NCI-H1417 (cell line): ENCODE data around the gene RSRC1.
"Not testable (repeated sequence)": the region's sequence is repeated elsewhere in the genome, so short reads cannot be mapped to it uniquely, and the experiment has no call there.

Source experiments
- DNase-seq, 3 experiments: peaks; one replicate each; lab custom pipeline; 2025; lab: John Stamatoyannopoulos, UW

Gene RSRC1

GRCh38 chr3:158109804-158110657, at the start of gene RSRC1:
Gene RSRC1 (plus strand): TSS chr3:158110089. CDS start chr3:158122105, 12,016 bp downstream.
- DNase-seq = peak; percentile 88 to 99 (median 98)

DNA sequence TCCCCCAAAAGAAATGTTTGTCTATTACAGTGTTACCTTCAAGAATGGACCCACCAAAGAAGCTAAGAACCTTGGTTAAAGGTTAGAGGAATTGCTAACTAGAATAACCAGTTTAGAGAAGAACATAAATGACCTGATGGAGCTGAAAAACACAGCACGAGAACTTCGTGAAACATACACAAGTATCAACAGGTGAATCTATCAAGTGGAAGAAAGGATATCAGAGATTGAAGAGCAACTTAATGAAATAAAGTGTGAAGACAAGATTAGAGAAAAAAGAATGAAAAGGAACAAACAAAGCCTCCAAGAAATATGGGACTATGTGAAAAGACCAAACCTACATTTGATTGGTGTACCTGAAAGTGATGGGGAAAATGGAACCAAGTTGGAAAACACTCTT, 44.3 kb upstream of the RSRC1 start:
- not testable (repeated sequence) for DNase-seq

DNA sequence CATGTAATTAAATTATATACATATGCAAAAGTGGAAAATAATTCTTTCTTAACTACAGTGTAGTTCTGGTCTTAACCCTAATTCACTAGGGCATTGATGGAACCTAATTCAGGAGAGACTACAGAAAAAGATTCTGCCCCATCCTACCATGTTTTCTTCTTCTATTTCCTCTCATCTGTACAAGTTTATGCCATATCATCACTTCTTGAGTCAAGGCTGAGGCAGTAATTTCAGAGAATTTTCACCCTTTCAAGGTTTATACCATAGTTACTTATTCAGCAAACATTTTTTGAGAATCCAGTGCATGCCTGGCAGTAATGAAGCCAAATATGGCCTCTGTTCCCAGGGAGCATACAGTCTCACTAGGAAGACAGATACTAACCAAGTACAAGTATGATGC, 37.1 kb upstream of the RSRC1 start:
- DNase-seq = no peak

GRCh38 chr3:158074591-158074990, 35.3 kb upstream of the RSRC1 start:
- DNase-seq = no peak

DNA sequence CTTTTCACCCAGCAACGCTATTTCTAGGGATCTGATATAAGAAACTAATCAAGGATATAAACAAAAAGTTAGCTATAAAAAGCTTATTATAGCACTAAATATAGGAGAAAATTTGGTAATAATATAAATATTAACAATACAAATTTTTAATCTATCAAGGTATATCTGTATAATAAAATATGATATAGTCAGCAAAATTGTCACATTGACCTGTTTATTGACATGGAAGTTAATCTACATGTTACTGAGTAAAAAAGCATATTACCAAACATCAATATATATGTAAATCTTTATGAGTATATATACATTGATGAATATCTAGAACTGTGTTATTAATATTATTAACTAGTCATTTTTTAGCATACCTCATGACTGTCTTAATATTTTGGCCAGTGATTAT, 30.3 kb upstream of the RSRC1 start:
- DNase-seq = no peak

- no peak for DNase-seq
Measured at GRCh38 chr3:158084651-158085050, 25.2 kb upstream of the RSRC1 start.

DNA sequence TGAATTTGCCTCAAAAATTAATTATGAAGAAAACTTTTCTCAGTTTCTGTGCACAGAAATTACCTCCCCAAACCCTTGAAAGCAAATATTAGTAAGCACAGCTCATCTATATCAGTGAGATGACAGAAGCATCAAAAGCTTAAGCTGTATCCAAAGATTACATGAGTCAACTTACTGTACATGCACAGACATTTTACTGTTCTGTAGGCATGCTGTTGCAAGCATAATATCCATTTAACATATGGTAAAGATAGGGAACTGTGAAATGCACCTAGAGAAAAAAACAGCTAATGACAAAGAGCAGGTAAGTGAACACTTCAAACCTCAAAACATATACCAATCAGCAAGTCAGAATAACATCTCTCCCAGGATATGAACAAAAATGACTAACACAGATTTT, 24.5 kb upstream of the RSRC1 start:
- DNase-seq = no peak

GRCh38 chr3:158085931-158086330, 24.0 kb upstream of the RSRC1 start:
- no peak for DNase-seq

DNA sequence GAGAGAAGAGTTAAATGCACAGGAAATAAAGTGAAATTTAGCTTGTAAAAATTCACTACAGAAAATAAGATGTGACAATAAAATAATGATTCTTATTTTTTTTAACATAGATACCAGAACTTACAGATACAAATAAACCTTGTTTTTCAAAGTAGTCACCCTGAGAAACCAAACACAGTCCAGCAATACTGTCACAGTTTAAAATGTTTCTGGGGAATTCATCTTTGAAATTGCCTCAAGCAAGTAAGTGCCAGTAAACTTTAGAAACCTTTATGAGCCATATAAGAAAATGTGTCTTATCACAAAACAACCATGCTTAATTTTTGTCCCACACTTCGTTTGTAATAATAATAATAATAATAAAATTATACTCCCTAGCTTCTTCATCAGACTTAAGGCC, 23.5 kb upstream of the RSRC1 start:
- no peak for DNase-seq

DNA sequence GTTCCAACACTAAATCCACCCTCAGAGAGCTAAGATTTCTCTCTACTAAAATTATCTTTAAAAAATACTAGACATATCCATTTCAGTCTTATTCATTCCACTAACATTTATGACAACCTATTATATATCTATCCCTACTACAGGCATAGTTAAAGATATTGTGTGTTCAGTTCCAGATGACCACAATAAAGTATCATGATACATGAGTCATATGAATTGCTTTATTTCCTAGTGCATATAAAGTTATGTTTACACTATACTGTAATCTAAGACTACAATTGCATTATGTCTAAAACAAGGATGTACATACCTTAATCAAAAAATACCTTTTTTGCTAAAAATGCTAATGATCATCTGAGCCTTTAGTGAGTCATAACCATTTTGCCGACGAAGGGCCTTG, 23.1 kb upstream of the RSRC1 start:
- no peak for DNase-seq

- DNase-seq = no peak
Measured at GRCh38 chr3:158091531-158091930, 18.4 kb upstream of the RSRC1 start.

DNA sequence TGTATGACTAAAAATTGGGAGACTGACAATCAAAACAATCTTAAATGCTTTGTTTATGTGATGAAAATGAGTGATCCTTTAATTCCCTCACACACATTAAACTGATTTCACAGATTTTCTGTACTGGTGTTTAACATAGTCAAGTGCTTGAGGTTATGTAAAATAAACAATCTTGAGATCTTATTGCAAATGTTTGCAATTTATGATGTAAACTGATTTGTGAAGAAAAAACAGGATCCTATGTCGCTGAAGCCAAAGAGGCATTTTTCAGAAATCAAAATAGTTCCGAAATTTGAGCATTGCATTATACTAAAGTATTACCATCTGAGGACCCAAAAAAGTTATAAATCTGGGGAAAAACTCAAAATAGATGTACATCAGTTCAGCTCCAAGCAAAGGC, 16.4 kb upstream of the RSRC1 start:
- DNase-seq = no peak

- DNase-seq = no peak
Measured at GRCh38 chr3:158094235-158095110, 15.4 kb upstream of the RSRC1 start.

DNA sequence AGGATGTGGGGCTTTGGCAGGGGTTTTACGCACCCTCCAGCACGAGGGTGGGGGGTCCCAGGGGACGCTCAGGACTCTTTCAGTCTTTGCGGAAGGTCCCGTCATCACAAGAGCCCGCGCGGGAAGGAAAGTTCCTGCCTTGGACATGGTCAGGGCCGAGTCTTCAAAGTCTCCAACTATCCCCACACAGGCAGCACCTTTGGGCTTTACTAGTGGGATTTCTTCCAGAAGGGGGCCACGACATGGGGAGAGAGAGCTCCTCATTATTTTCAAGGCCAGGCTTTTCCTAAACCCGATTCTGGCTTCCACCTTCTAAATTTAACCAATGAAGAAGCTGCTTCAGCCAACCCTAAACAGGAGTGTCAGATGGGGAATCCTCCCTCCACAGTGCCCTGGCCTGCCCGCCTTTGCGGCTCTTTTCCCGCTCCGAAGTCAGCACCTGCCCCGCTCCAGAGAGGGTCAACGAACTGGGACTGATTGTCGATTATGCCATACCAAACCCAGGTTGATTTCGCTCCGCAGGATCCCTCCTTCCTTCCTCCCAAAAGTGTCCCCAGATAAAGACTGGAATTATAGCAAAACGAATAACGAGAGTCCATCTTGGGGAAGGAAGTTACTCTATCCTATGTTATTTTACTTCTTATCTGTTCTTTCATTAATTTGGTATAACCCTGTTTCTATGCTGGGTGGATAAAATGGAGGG, 14.6 kb upstream of the RSRC1 start:
- DNase-seq = no peak

DNA sequence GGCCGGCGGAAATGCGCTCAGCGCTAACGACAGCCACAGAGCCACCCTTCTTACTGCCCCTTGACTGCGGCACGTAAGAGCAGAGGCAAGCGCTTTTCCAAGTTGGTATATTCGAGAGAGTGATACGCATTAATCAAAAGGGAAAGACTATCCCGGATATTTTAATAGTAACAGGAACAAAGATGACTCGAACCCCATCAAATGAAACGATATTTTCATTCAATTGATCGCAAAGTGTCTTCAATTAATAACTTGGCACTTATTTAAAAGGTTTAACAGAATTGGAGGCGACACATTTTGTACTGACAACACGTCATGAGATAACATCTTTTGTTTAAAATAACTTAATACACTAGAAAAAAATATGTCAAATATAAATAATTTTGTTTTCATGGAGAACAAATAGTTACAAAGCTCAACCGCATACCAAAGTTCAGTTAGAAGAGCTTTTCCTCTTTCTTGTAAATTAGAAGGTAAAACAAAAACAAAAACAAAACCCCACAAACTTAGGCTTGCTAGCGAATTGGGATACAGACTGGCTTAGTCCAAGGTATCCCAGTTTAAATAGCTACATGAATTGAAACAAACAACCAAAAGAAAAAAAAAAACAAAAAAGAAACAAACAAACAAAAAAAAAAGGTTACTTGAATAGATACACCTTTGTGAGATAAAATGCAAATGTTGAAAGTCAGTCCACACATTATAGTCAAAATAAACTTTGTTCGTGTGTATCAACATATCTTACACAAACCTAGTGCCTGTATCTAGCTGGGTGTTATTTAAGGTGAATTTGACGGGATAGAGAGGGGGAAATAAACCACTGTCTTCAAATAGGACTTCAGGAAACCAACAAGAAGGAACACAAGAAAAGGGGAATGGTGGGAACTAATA, 13.8 kb upstream of the RSRC1 start:
- DNase-seq = no peak

GRCh38 chr3:158097081-158097592, 12.8 kb upstream of the RSRC1 start:
- no peak for DNase-seq

DNA sequence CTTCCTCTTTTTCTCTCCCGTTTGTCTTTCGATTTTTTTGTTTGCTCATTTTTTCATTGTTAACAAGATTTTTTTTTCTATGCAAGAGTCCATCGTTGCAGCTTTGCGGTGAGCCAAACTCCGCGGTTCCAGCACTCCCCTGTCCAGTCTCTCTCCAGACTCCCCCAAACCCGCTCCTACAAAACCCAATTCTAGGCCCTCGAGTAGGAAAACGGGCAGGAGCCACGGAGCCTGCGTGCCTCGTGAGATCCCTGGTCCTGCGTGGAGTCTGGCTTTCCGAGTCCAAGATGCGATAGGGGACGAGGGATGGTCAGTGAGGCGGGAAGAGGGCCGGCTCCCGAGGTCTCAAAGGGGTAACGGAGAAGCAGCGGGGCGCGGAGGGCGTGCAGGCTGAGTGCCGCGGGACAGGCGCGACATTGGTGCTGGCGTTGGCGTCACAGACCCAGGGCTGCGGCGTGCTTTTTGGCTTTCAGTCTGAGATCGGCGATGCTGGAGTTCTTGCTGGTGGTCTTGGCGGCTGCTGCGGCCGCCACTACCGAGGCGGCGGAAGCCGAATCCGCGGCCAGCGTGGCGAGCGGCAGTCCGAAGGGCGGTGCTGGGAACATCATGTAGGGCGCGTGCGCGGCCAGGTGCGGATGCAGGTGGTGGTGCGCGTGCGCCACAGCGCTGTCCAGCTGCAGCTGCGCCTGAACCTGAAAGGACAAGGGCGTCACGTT, 12.1 kb upstream of the RSRC1 start:
- peak; percentile 62 to 91 (median 87) for DNase-seq

DNA sequence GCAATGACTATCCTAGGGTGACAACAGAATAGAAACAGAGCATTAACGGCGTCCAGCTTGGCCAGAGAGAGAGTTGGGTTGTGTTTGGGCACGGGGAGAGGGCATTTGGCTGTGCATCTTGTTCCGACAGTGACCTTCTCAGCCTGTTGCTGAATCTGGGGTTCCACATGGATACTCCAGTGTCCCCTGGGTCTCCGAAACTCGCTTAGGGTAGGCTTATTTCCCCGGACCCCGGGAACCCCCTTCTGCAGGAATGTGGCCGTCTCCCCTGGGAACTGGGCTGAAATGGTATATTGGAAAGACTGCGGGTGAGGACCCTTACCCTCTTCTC, 11.6 kb upstream of the RSRC1 start:
- no peak for DNase-seq

DNA sequence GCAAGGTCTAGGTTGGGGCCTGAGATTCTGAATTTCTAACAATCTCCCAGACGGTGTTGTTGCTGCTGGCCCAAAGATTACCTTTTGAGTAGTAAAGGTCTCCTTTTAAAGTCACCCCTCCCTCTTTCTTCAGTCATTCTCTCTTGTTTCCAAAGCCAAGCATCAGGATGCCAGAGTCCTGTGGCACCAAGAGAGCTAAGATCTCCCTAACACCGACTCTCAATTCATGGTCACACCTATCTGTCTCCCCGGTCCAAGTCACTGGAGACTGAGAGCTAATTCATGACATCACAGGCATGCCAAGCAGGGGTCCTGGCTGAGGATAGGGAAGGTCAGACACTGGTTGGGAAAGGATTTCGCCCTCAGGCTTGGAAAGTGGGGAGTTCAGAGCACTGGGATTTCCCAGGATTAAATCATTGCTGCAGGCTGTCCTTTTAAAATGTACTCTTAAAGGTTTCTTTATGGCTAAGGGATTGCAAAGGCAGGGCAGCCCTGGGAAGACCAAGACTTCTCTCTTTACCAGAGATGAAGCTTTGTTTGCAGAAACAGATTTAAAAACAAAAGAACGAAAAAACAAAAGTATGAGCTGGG, 11.0 kb upstream of the RSRC1 start:
- no peak for DNase-seq

GRCh38 chr3:158100681-158101080, 9.2 kb upstream of the RSRC1 start:
- peak in 1 of 3 experiments; percentile 37 for DNase-seq
